NCI-H1092 (cell line): ENCODE measurements around the gene SMCR8.
"Not testable (repeated sequence)": the region's sequence is repeated elsewhere in the genome, so short reads cannot be mapped to it uniquely, and the experiment has no call there.

ENCODE experiments used
- DNase-seq: peaks from one replicate; lab custom pipeline; 2025; lab: John Stamatoyannopoulos, UW

Gene SMCR8

GRCh38 chr17:18361837-18362697 lies 47.0 kb downstream of the SMCR8 start:
- no peak for DNase-seq

GRCh38 chr17:18362698-18363100 lies 47.6 kb downstream of the SMCR8 start:
- DNase-seq = no peak

GRCh38 chr17:18363101-18364049 lies 48.3 kb downstream of the SMCR8 start, which contains the start of gene SHMT1:
Gene SHMT1, minus strand, starts transcription at chr17:18363550. Its CDS starts 7,569 bp downstream, at chr17:18355981.
- peak; percentile 77 for DNase-seq

GRCh38 chr17:18364166-18364565 lies 49.1 kb downstream of the SMCR8 start:
- no peak for DNase-seq

- no peak for DNase-seq
Observed at GRCh38 chr17:18368946-18369345, 53.9 kb downstream of the SMCR8 start.

- DNase-seq = no peak
Observed at GRCh38 chr17:18370761-18371160, 55.7 kb downstream of the SMCR8 start.

GRCh38 chr17:18371455-18371854 lies 56.4 kb downstream of the SMCR8 start:
- DNase-seq = no peak

GRCh38 chr17:18373181-18373580 lies 58.1 kb downstream of the SMCR8 start:
- not testable (repeated sequence) for DNase-seq

GRCh38 chr17:18374216-18374615 lies 59.1 kb downstream of the SMCR8 start:
- no peak for DNase-seq
